GM18951 (cell line): ENCODE measurements around the gene ARHGAP26.

Experiments
- POLR2A ChIP-seq: IDR thresholded peaks from 4 replicates; pipeline ENCODE4 v1.6.1; 2011; ENCODE audit warnings: mild to moderate bottlenecking; ENCODE audit not compliant: insufficient read length, insufficient read depth; ENCODE audit errors: extremely low read depth
- in situ Hi-C: fragments of 300-500 bp; cut with MboI; formaldehyde crosslinking; loops from one replicate; pipeline ENCODE4 v1.12.0; 2022; ENCODE audit warnings: low sequenced_read_pairs, mixed read lengths, inconsistent platforms; ENCODE audit not compliant: unreplicated experiment

ARHGAP26 gene

GRCh38 chr5:142934051-142934762, 164.0 kb downstream of the ARHGAP26 start:
- in situ Hi-C loops, result no loop called here
- TF ChIP-seq POLR2A, result no peak

DNA sequence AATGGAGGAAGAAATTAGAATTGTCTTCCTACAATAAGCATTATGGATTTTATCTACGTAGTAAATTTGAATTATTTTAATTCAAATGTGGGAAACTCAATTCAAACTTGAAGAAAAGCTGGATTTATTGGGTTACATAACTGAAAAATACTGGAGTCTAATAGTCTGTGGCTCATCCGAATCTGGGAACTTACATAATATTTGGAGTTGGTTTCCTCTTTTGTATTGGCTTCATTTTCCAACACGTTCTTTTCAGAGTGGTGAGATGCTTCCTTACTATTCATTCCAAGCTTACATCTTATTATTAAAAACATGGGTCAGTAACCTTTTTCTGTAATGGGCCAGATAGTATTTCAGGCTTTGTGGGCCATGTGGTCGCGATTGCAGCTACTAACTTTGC, 164.8 kb downstream of the ARHGAP26 start:
- TF ChIP-seq POLR2A, result no peak
- in situ Hi-C loops, result no loop called here

GRCh38 chr5:142937374-142937773, 167.2 kb downstream of the ARHGAP26 start:
- no peak for TF ChIP-seq POLR2A
- in situ Hi-C loops, result no loop called here

DNA sequence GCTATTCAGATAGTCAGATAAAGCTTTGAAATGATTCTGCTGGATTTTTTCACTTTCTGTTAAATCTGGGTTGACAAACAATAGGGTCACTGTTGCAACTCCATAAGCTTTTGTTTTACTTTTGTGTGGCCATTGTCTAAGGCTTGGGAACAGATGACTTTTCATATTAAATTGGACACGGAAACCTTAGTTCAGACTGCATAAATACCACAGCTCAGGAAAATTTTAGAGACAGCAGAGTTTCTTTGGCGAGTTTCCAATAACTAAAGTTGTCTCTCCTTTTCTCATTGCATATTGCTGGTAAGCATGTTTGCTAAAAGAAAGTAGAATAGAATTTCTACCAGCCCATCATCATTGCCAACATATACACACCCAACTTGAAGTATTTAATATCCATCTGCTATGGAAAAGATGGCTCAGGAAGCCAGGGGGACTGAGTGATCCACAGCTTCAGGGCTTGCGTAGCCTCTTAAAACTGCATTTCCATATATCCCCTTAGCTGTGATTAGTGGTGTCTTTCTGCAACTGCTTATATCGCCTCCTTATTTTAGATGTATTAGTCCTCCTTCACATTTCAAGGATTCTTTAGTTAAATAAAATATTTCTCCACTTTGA, 168.2 kb downstream of the ARHGAP26 start:
- TF ChIP-seq POLR2A, result no peak
- in situ Hi-C loops, result no loop called here

- in situ Hi-C loops, result no loop called here
- no peak for TF ChIP-seq POLR2A
Measured at GRCh38 chr5:142939006-142939405, 168.8 kb downstream of the ARHGAP26 start.

- TF ChIP-seq POLR2A, result no peak
- in situ Hi-C loops, result no loop called here
Measured at GRCh38 chr5:142939884-142940283, 169.7 kb downstream of the ARHGAP26 start.

DNA sequence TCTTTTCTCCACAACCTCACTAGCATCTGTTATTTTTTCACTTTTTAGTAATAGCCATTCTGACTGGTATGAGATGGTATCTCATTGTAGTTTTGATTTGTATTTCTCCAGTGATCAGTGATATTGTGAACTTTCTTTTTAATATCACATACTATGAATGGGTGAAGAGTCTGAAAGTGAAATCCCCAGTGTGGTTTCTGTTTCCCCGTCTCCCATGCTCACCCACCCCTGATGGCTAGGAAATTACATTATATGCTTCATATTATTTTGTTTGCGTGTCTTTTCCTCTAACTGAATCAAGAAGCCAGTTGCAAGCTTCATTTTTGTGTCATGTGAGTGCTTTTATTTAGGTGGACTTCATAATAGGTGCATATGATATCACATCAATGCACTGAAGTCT, 171.1 kb downstream of the ARHGAP26 start:
- in situ Hi-C loops, result no loop called here

DNA sequence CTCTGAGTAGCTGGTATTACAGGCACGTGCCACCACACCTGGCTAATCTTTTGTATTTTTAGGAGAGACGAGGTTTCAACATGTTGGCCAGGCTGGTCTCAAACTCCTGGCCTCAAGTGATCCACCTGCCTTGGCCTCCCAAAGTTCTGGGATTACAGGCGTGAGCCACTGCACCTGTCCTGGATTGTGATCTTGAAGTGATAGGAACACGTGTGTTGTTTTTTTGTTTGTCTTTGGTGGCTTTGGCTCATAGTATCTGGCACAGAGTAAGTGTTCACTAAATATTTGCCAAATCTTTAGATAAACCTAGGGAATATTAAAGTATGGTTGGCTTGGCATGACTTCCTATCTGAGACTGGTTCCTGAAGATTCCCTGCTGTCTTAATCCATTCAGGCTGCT, 172.7 kb downstream of the ARHGAP26 start:
- in situ Hi-C loops, result no loop called here
- TF ChIP-seq POLR2A, result no peak

More for the DNA sequence above, 171.1 kb downstream of the ARHGAP26 start:
- no peak for TF ChIP-seq POLR2A

- in situ Hi-C loops, result no loop called here
- no peak for TF ChIP-seq POLR2A
Measured at GRCh38 chr5:142944140-142944539, 174.0 kb downstream of the ARHGAP26 start.

DNA sequence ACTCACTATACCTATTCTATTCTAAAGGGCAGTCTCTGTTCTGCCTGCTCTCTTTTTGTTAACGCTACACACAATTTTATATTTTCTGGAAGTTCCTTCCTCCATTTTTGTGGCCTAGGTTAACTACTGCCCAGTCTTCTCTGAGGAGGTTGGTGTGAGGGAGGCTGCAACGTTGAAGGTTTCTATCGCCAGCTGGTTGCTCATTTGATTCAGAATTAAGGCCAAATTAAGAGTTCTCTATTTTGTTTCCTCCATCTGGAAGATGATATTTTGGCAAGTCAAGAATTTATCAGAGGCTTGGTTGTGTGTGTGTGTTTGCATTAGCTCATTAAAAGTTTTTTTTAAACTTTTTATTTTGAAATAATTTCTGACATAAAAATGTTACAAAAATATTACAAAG, 175.1 kb downstream of the ARHGAP26 start:
- in situ Hi-C loops, result no loop called here

GRCh38 chr5:142945845-142946244, 175.7 kb downstream of the ARHGAP26 start:
- no peak for TF ChIP-seq POLR2A
- in situ Hi-C loops, result no loop called here

More for the DNA sequence above, 175.1 kb downstream of the ARHGAP26 start:
- TF ChIP-seq POLR2A, result no peak

- no peak for TF ChIP-seq POLR2A
- in situ Hi-C loops, result no loop called here
Measured at GRCh38 chr5:142946547-142947426, 176.6 kb downstream of the ARHGAP26 start.

DNA sequence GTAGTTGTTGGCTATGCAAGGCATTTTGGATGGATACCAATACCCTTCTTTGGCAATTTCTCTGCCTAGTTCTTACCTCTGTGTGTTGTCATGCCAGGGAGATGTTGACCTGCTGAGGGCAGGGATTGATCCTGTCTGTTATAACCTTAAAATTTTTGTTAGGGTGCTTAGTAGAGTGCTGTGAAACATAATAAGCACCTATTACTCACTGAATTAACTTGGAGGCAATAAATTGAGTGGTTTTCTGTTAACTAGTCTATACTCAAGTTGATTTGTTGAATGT, 177.2 kb downstream of the ARHGAP26 start:
- in situ Hi-C loops, result no loop called here
- TF ChIP-seq POLR2A, result no peak
